HCT116 (cell line): Measurements from ENCODE around the gene RPTOR. TPM values are rescaled to one million over a fixed set of nuclear protein-coding genes. Genes with fewer than 3 reads are reported as not detected.

Source experiments
- ATAC-seq: fragments of 200-7000 bp; cut with Tn5 transposase; 2 replicates; pipeline ENCODE4 v1.9.1; 2020; ENCODE audit warnings: mild to moderate bottlenecking, moderate library complexity
- BruUV-seq: library from RNA; stranded (reverse); fragments of 400-500 nt; replicated peaks from 2 replicates; lab custom pipeline; 2021; lab: Mats Ljungman, UMichigan
- CTCF ChIA-PET: fragments of 300-600 bp; sonication (Branson Sonifier 250); formaldehyde crosslinking; loops from one replicate; lab custom pipeline; 2021; ENCODE audit warnings: antibody characterized with exemption; lab: Charles Lee
- POLR2A ChIA-PET: fragments of 300-600, 350-600 bp; sonication (Branson Sonifier 250); formaldehyde crosslinking; loops from one replicate; lab custom pipeline; 2021; ENCODE audit warnings: antibody characterized with exemption; lab: Charles Lee
- RAD21 ChIA-PET, 2 experiments: fragments of 300-600 bp; sonication (Branson Sonifier 250); formaldehyde crosslinking; loops; one replicate each; lab custom pipeline; 2023; ENCODE audit warnings: low total read pairs in 2 of 2; ENCODE audit not compliant: uncharacterized antibody in 2 of 2, unreplicated experiment in 2 of 2, low non-redundant PET in 1 of 2; lab: Charles Lee
- DNase-seq: peaks from one replicate; pipeline ENCODE4 v3.0.0-alpha.2; 2010; ENCODE audit warnings: low read depth, low spot score
- H2AFZ ChIP-seq: fragments of 200-600 bp; shearing (Covaris generic), sonication (generic); 2 replicates; pipeline ENCODE4 v1.6.1; 2017; ENCODE audit warnings: low read depth, mixed run types, mixed read lengths, antibody characterized with exemption, low read length; ENCODE audit not compliant: poor library complexity, severe bottlenecking
- H3K27ac ChIP-seq: 2 replicates; pipeline ENCODE4 v1.5.1; 2012; ENCODE audit warnings: low read depth, low read length
- H3K27me3 ChIP-seq: fragments of 200-600 bp; sonication (generic); 2 replicates; pipeline ENCODE4 v1.6.1; 2016; ENCODE audit warnings: mixed run types, low read length, mixed read lengths; ENCODE audit not compliant: insufficient read depth
- H3K36me3 ChIP-seq, 2 experiments: fragments of 200-500 bp in 1 of 2; fragments of 200-600 bp in 1 of 2; sonication (Bioruptor generic) in 1 of 2; sonication (generic) in 1 of 2; 2 replicates each; pipeline versions ENCODE4 v1.5.1 to v1.6.1; 2014 to 2016; ENCODE audit warnings: low read length in 2 of 2, inconsistent platforms in 1 of 2, mixed read lengths in 1 of 2, mixed run types in 1 of 2; ENCODE audit not compliant: insufficient read depth in 2 of 2, control insufficient read depth in 1 of 2
- H3K4me1 ChIP-seq, 2 experiments: fragments of 200-600 bp in 1 of 2; sonication (generic) in 1 of 2; 2 replicates each; pipeline versions ENCODE4 v1.5.1 to v1.6.1; 2012 to 2017; ENCODE audit warnings: low read length in 2 of 2, inconsistent platforms in 1 of 2, mild to moderate bottlenecking in 1 of 2, mixed read lengths in 1 of 2, mixed run types in 1 of 2, moderate library complexity in 1 of 2; ENCODE audit not compliant: insufficient read depth in 2 of 2, control insufficient read depth in 1 of 2
- H3K4me2 ChIP-seq: fragments of 200-600 bp; sonication (generic); 2 replicates; pipeline ENCODE4 v1.6.1; 2017; ENCODE audit warnings: mixed run types, low read length, mixed read lengths
- H3K4me3 ChIP-seq, 2 experiments: fragments of 200-600 bp in 1 of 2; sonication (generic) in 1 of 2; replicated peaks in 1 of 2; 2 replicates each; pipeline ENCODE4 v1.5.1; 2011 to 2016; ENCODE audit warnings: low read length in 2 of 2, control low read depth in 1 of 2, low read depth in 1 of 2, mild to moderate bottlenecking in 1 of 2, mixed read lengths in 1 of 2, mixed run types in 1 of 2
- H3K79me2 ChIP-seq: fragments of 200-600 bp; sonication (generic); 2 replicates; pipeline ENCODE4 v1.6.1; 2017; ENCODE audit warnings: mild to moderate bottlenecking, mixed run types, low read length, moderate library complexity, mixed read lengths; ENCODE audit not compliant: insufficient read depth
- H3K9ac ChIP-seq: fragments of 200-600 bp; sonication (generic); 2 replicates; pipeline ENCODE4 v1.6.1; 2016; ENCODE audit warnings: low read length, mixed read lengths
- H3K9me2 ChIP-seq: fragments of 200-600 bp; sonication (generic), shearing (Covaris generic); 2 replicates; pipeline ENCODE4 v1.6.1; 2017; ENCODE audit warnings: mixed run types, mild to moderate bottlenecking, moderate library complexity; ENCODE audit not compliant: insufficient read depth
- H3K9me3 ChIP-seq, 2 experiments: fragments of 200-500 bp in 1 of 2; fragments of 200-600 bp in 1 of 2; sonication (Bioruptor generic) in 1 of 2; sonication (generic) in 1 of 2; 2 replicates each; pipeline ENCODE4 v1.6.1; 2014 to 2017; ENCODE audit warnings: low read length in 2 of 2, mixed read lengths in 2 of 2, inconsistent platforms in 1 of 2, low read depth in 1 of 2, mild to moderate bottlenecking in 1 of 2, mixed run types in 1 of 2, moderate library complexity in 1 of 2; ENCODE audit not compliant: control insufficient read depth in 1 of 2, insufficient read depth in 1 of 2
- H4K20me1 ChIP-seq: fragments of 200-600 bp; sonication (generic), shearing (Covaris generic); 2 replicates; pipeline ENCODE4 v1.6.1; 2017; ENCODE audit warnings: mixed run types, mild to moderate bottlenecking, moderate library complexity; ENCODE audit not compliant: insufficient read depth
- CBX3 ChIP-seq: IDR thresholded peaks from 2 replicates; pipeline ENCODE4 v1.6.1; 2012; ENCODE audit warnings: low read depth
- CEBPB ChIP-seq: IDR thresholded peaks from 2 replicates; pipeline ENCODE4 v1.6.1; 2012; ENCODE audit warnings: low read depth
- ELF1 ChIP-seq: IDR thresholded peaks from 2 replicates; pipeline ENCODE4 v1.6.1; 2012; ENCODE audit warnings: low read depth, borderline replicate concordance
- EZH2phosphoT487 ChIP-seq: fragments of 200-600 bp; IDR thresholded peaks from 2 replicates; pipeline ENCODE4 v1.6.1; 2018; ENCODE audit warnings: antibody characterized with exemption, borderline replicate concordance
- FOSL1 ChIP-seq: IDR thresholded peaks from 2 replicates; pipeline ENCODE4 v1.6.1; 2012; ENCODE audit warnings: low read depth
- JUND ChIP-seq: IDR thresholded peaks from 2 replicates; pipeline ENCODE4 v1.6.1; 2012
- POLR2A ChIP-seq: IDR thresholded peaks from 2 replicates; pipeline ENCODE4 v1.7.0; 2011; ENCODE audit warnings: borderline replicate concordance; ENCODE audit not compliant: insufficient read depth, insufficient read length; ENCODE audit errors: extremely low read depth
- RAD21 ChIP-seq: IDR thresholded peaks from 2 replicates; pipeline ENCODE4 v1.6.1; 2012; ENCODE audit warnings: low read depth, mild to moderate bottlenecking
- SRF ChIP-seq: IDR thresholded peaks from 2 replicates; pipeline ENCODE4 v1.6.1; 2012; ENCODE audit warnings: low read depth
- TCF7L2 ChIP-seq: IDR thresholded peaks from 2 replicates; pipeline ENCODE4 v1.7.0; 2011; ENCODE audit warnings: borderline replicate concordance, inconsistent platforms; ENCODE audit not compliant: insufficient read depth, insufficient read length; ENCODE audit errors: extremely low read depth
- ZFX ChIP-seq: fragments of 450-650 bp; IDR thresholded peaks from 2 replicates; pipeline ENCODE4 v1.6.1; 2017
- ZNF274 ChIP-seq: fragments of 200-500 bp; sonication (Bioruptor generic); IDR thresholded peaks from 2 replicates; pipeline ENCODE4 v1.6.1; 2014; ENCODE audit warnings: mild to moderate bottlenecking, low read depth, low read length, inconsistent platforms
- intact Hi-C: fragments of 100-400 bp; cut with micrococcal nuclease; formaldehyde crosslinking; loops from 2 replicates; pipeline ENCODE4 v1.10.0; 2022
- total RNA-seq: library from RNA; stranded (reverse); gene quantifications from one replicate; pipeline ENCODE4 v1.2.1, GENCODE V29; 2021; ENCODE audit not compliant: unreplicated experiment
- TF ChIP-seq, protein P1 (sequence below), 3 experiments: fragments of 200-600 bp in 1 of 3; sonication (generic) in 1 of 3; IDR thresholded peaks in 2 of 3; conservative IDR thresholded peaks in 1 of 3; 2 replicates each; pipeline ENCODE4 v1.5.1; 2012 to 2017; ENCODE audit warnings: low read depth in 2 of 3, low read length in 2 of 3, antibody characterized with exemption in 1 of 3, borderline replicate concordance in 1 of 3, control low read depth in 1 of 3, mild to moderate bottlenecking in 1 of 3, mixed read lengths in 1 of 3, mixed run types in 1 of 3, moderate library complexity in 1 of 3; ENCODE audit not compliant: insufficient read depth in 1 of 3
- TF ChIP-seq, protein P2 (sequence below): IDR thresholded peaks from 2 replicates; pipeline ENCODE4 v1.6.1; 2012
- TF ChIP-seq, protein P3 (sequence below): IDR thresholded peaks from 2 replicates; pipeline ENCODE4 v1.6.1; 2012; ENCODE audit warnings: low read depth
- TF ChIP-seq, protein P4 (sequence below): IDR thresholded peaks from 2 replicates; pipeline ENCODE4 v1.6.1; 2012

The RPTOR gene
- total RNA-seq, 1 experiment from 2014 or later, result 69.5 TPM

DNA sequence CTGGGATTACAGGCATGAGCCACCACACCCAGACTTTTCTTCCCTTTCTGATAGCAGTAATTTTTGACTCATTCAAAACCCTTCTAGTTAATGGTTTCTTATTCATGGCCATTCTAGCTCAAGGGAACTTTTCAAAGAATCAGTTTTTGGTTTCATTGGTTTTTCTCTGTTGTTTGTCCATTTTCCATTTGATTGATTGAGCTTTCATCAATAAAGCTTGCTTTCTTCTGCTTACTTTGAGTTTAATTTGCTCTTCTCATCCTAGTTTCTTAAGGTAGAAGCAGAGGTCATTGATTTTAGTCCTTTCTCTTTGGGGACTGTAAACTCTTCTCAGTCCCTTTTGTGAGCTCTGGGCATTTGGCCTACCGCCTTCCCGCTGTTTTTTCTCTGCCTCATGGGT is 365.0 kb downstream of the RPTOR start (continued):
- TF ChIP-seq ZNF274 (no peak), FOSL1 (no peak)

DNA sequence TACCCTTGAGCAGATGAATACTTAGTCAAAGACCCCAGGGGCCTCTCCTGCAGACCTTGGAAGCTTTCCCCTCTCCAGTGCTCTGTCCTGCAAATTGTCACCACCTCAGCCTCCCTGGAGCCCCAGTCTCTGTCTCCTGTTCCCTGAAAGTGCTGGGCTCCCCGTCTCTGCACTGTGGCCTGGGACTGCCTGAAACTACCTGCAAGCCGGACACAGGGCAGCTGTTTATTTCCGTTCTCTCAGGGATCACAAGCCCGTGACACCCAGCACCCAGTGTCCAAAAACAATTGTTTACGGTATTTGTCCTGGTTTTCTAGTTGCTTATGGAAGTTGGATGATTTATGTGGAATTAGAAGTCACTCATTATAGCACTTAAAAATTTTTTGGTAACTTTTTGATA is 365.4 kb downstream of the RPTOR start:
- Histone ChIP-seq H3K79me2 (no peaks in the 10 kb centered on the region), H3K4me3 (no peak overlapping the region), H3K4me1 (no peaks in the 10 kb centered on the region), H3K27ac (no peak overlapping the region), H3K9ac (no peak overlapping the region), H3K36me3 (peaks cover 7 to 15% of the 10 kb centered on the region in 2 experiments; a peak in 2 of 4 replicates), H3K9me2 (no peaks in the 10 kb centered on the region), H3K27me3 (no peaks in the 10 kb centered on the region), H3K4me2 (no peak overlapping the region), H3K9me3 (peaks cover 9 to 13% of the 10 kb centered on the region in 2 experiments; a peak in 3 of 4 replicates), H2AFZ (no peak overlapping the region), H4K20me1 (no peaks in the 10 kb centered on the region)
- ChIA-PET CTCF (interaction anchor here (1.1 kb wide), 1 partner anchor 11 kb away, joined by 6 read pairs; no protein-coding TSS in a partner anchor), RAD21 (no interaction called here), POLR2A (no interaction called here)
- DNase-seq (no peak), ATAC-seq (no peak)
- TF ChIP-seq FOSL1 (no peak), CBX3 (no peak), EZH2phosphoT487 (no peak), RAD21 (no peak), ELF1 (no peak), SRF (no peak), CEBPB (no peak), ZFX (no peak), POLR2A (no peak), JUND (no peak), TCF7L2 (no peak)
- TF ChIP-seq, protein P1, sequence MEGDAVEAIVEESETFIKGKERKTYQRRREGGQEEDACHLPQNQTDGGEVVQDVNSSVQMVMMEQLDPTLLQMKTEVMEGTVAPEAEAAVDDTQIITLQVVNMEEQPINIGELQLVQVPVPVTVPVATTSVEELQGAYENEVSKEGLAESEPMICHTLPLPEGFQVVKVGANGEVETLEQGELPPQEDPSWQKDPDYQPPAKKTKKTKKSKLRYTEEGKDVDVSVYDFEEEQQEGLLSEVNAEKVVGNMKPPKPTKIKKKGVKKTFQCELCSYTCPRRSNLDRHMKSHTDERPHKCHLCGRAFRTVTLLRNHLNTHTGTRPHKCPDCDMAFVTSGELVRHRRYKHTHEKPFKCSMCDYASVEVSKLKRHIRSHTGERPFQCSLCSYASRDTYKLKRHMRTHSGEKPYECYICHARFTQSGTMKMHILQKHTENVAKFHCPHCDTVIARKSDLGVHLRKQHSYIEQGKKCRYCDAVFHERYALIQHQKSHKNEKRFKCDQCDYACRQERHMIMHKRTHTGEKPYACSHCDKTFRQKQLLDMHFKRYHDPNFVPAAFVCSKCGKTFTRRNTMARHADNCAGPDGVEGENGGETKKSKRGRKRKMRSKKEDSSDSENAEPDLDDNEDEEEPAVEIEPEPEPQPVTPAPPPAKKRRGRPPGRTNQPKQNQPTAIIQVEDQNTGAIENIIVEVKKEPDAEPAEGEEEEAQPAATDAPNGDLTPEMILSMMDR (IDR thresholded peaks at IDR 0.05 in 2 of 3, conservative IDR thresholded peaks at IDR 0.05 in 1 of 3; ENCODE audit: borderline replicate concordance in 1 of 3, insufficient read depth in 1 of 3, low read depth in 2 of 3, low read length in 2 of 3), result no peak
- TF ChIP-seq, protein P2, sequence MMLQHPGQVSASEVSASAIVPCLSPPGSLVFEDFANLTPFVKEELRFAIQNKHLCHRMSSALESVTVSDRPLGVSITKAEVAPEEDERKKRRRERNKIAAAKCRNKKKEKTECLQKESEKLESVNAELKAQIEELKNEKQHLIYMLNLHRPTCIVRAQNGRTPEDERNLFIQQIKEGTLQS, result no peak
- TF ChIP-seq, protein P3, sequence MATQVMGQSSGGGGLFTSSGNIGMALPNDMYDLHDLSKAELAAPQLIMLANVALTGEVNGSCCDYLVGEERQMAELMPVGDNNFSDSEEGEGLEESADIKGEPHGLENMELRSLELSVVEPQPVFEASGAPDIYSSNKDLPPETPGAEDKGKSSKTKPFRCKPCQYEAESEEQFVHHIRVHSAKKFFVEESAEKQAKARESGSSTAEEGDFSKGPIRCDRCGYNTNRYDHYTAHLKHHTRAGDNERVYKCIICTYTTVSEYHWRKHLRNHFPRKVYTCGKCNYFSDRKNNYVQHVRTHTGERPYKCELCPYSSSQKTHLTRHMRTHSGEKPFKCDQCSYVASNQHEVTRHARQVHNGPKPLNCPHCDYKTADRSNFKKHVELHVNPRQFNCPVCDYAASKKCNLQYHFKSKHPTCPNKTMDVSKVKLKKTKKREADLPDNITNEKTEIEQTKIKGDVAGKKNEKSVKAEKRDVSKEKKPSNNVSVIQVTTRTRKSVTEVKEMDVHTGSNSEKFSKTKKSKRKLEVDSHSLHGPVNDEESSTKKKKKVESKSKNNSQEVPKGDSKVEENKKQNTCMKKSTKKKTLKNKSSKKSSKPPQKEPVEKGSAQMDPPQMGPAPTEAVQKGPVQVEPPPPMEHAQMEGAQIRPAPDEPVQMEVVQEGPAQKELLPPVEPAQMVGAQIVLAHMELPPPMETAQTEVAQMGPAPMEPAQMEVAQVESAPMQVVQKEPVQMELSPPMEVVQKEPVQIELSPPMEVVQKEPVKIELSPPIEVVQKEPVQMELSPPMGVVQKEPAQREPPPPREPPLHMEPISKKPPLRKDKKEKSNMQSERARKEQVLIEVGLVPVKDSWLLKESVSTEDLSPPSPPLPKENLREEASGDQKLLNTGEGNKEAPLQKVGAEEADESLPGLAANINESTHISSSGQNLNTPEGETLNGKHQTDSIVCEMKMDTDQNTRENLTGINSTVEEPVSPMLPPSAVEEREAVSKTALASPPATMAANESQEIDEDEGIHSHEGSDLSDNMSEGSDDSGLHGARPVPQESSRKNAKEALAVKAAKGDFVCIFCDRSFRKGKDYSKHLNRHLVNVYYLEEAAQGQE, result no peak
- TF ChIP-seq, protein P4, sequence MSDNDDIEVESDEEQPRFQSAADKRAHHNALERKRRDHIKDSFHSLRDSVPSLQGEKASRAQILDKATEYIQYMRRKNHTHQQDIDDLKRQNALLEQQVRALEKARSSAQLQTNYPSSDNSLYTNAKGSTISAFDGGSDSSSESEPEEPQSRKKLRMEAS, result no peak
- no TSS peak for BruUV-seq
- intact Hi-C loops, result loop anchor here (5.0 kb wide), 1 partner anchor 333 kb away; no protein-coding TSS in a partner anchor
